Heart left ventricle (tissue), 13 donors: ENCODE measurements around the gene KCNAB2.

Experiments used
- POLR2A ChIP-seq, 2 donors: fragments of 450-650 bp; IDR thresholded peaks; one replicate each; pipeline ENCODE4 v1.6.1; 2017; ENCODE audit warnings: antibody characterized with exemption in 2 of 2, mild to moderate bottlenecking in 2 of 2, moderate library complexity in 2 of 2
- TF ChIP-seq, protein P1 (sequence below), 12 donors: fragments of 200-600 bp; sonication (generic) in 4 of 12; IDR thresholded peaks; one replicate each; pipeline versions ENCODE4 v1.5.0 to v1.8.0; 2018 to 2022; ENCODE audit warnings: antibody characterized with exemption in 12 of 12, mild to moderate bottlenecking in 5 of 12
- donor health status: ischemic (EF 13 %, LVEDD 7.1; RV severe dilation, severe dysfunction).
- donor health status: DM: no; HTN: yes; CAD: no.
- donor health status: DM: no; HTN: no; CAD: no.
- donor health status: ischemic (EF 25% LVEDD 6.9; RV normal size, moderate dysfunction).
- donor health status: ischemic (EF 25% LVEDD 5.7; RV mildly dilated, moderate dysfunction).
- donor health status: ischemic (EF 35%, LVEDD 5.7; RV mildly dilated, moderate dysfunction).
- donor health status: nonischemic (EF 11% LVEDD 7.7; RV severe dilation, severe dysfunction).
- donor health status: DM: yes; HTN: yes; CAD: no.
- donor health status: PGD.
- donor health status: ischemic (EF 29% LVEDD 5.4; RV normal size, mild dysfunction).
- donor health status: nonischemic (EF 23%, LVEDD 6.1; RV moderate dilation, normal function).

DNA sequence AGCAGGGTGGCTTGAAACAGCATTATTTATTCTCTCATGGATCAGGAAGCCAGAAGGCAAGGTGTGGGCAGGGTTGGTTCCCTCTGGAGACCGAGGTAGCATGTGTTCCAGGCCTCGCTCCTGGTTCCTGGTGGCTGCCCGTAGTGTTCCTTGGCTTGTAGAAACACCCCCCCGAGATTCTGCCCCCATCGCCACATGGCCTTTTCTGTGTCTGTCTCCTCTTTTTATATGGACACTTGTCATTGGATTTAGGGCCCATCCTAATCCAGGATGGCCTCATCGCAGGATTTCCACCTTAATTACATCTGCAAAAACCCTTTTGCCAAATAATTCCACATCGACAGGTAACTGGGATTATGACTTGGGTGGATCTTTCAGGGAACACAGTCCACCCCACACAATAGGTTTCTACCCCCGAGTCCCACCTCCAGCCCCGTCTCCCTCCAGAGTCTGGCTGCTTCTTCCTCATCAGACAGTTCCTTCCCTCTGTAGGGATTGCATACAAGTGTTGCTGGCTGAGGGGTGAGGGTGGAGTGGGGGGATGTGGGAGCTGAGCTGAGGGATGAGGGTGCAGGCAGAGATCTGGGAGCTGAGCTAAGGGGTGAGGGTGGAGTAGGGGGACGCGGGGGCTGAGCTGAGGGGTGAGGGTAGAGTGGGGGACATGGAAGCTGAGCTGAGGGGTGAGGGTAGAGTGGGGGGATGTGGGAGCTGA is 41.1 kb upstream of the KCNAB2 start:
- TF ChIP-seq, protein P1, sequence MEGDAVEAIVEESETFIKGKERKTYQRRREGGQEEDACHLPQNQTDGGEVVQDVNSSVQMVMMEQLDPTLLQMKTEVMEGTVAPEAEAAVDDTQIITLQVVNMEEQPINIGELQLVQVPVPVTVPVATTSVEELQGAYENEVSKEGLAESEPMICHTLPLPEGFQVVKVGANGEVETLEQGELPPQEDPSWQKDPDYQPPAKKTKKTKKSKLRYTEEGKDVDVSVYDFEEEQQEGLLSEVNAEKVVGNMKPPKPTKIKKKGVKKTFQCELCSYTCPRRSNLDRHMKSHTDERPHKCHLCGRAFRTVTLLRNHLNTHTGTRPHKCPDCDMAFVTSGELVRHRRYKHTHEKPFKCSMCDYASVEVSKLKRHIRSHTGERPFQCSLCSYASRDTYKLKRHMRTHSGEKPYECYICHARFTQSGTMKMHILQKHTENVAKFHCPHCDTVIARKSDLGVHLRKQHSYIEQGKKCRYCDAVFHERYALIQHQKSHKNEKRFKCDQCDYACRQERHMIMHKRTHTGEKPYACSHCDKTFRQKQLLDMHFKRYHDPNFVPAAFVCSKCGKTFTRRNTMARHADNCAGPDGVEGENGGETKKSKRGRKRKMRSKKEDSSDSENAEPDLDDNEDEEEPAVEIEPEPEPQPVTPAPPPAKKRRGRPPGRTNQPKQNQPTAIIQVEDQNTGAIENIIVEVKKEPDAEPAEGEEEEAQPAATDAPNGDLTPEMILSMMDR (IDR thresholded peaks at IDR 0.05), result no peak
- TF ChIP-seq POLR2A (IDR thresholded peaks at IDR 0.05), result no peak
